GM21529 (cell line): ENCODE results near the gene ANKRA2.

ENCODE experiments used
- ATAC-seq: cut with Tn5 transposase; IDR thresholded peaks from one replicate; pipeline ENCODE4 v1.9.1; 2021; ENCODE audit not compliant: unreplicated experiment

ANKRA2 gene

GRCh38 chr5:73506459-73506955, 58.9 kb downstream of the ANKRA2 start:
- ATAC-seq, result no peak
